WTC11 (cell line): Measurements from ENCODE around the gene CCNL1. TPM values are rescaled to one million over a fixed set of nuclear protein-coding genes. Genes with fewer than 3 reads are reported as not detected.

Experiments used
- ATAC-seq: fragments of 200-7000 bp; cut with Tn5 transposase; 2 replicates; pipeline ENCODE4 v1.10.0; 2021; ENCODE audit warnings: mild to moderate bottlenecking, moderate library complexity
- CTCF ChIA-PET: fragments of 300-600 bp; sonication (Branson Sonifier 250); formaldehyde crosslinking; loops from one replicate; lab custom pipeline; 2021; ENCODE audit warnings: antibody characterized with exemption; lab: Charles Lee
- POLR2A ChIA-PET: fragments of 350-600 bp; sonication (Branson Sonifier 250); formaldehyde crosslinking; loops from one replicate; lab custom pipeline; 2021; ENCODE audit warnings: antibody characterized with exemption; lab: Charles Lee
- DNase-seq: peaks from one replicate; pipeline ENCODE4 v3.0.0; 2021; ENCODE audit warnings: low spot score
- H3K27ac Mint-ChIP-seq: 2 replicates; pipeline ENCODE4 v1.8.0; 2021; ENCODE audit warnings: mixed read lengths
- H3K27me3 Mint-ChIP-seq: 2 replicates; pipeline ENCODE4 v1.8.0; 2021; ENCODE audit warnings: low read depth, mild to moderate bottlenecking, moderate library complexity, mixed read lengths
- H3K36me3 Mint-ChIP-seq: 2 replicates; pipeline ENCODE4 v1.8.0; 2021; ENCODE audit warnings: mixed read lengths
- H3K4me1 Mint-ChIP-seq: 2 replicates; pipeline ENCODE4 v1.8.0; 2022; ENCODE audit warnings: mixed read lengths
- H3K4me3 Mint-ChIP-seq: 2 replicates; pipeline ENCODE4 v1.8.0; 2021; ENCODE audit warnings: mild to moderate bottlenecking, moderate library complexity, mixed read lengths
- H3K9me3 Mint-ChIP-seq: 2 replicates; pipeline ENCODE4 v1.8.0; 2021; ENCODE audit warnings: mixed read lengths
- CREM ChIP-seq: sonication (generic); formaldehyde crosslinking; IDR thresholded peaks from 2 replicates; pipeline ENCODE4 v1.8.1; 2022; ENCODE audit warnings: mild to moderate bottlenecking, missing genetic modification reagents, moderate library complexity
- GABPB1 ChIP-seq: sonication (generic); formaldehyde crosslinking; IDR thresholded peaks from 2 replicates; pipeline ENCODE4 v1.8.1; 2023; ENCODE audit warnings: mild to moderate bottlenecking, missing genetic modification reagents
- HMGA2 ChIP-seq: fragments of 250-450 bp; sonication (Bioruptor Pico); IDR thresholded peaks from 2 replicates; pipeline ENCODE4 v1.4.0; 2021; ENCODE audit warnings: mild to moderate bottlenecking, moderate library complexity
- KAT7 ChIP-seq: sonication (generic); formaldehyde crosslinking; IDR thresholded peaks from 2 replicates; pipeline ENCODE4 v1.8.1; 2023; ENCODE audit warnings: missing genetic modification reagents, mild to moderate bottlenecking, borderline replicate concordance
- NR1H2 ChIP-seq: sonication (generic); formaldehyde crosslinking; IDR thresholded peaks from 2 replicates; pipeline ENCODE4 v1.9.0; 2021; ENCODE audit warnings: mild to moderate bottlenecking, moderate library complexity, missing genetic modification reagents
- NR3C1 ChIP-seq: sonication (generic); formaldehyde crosslinking; conservative IDR thresholded peaks from 2 replicates; pipeline ENCODE4 v1.8.1; 2023; ENCODE audit warnings: low read depth, mild to moderate bottlenecking, missing genetic modification reagents
- TEAD1 ChIP-seq: sonication (generic); formaldehyde crosslinking; IDR thresholded peaks from 2 replicates; pipeline ENCODE4 v1.8.0; 2022; ENCODE audit warnings: mild to moderate bottlenecking, missing genetic modification reagents
- ZNF317 ChIP-seq: sonication (generic); formaldehyde crosslinking; IDR thresholded peaks from 2 replicates; pipeline ENCODE4 v1.8.1; 2023; ENCODE audit warnings: low read depth, mild to moderate bottlenecking, moderate library complexity, missing genetic modification reagents, borderline replicate concordance
- total RNA-seq: library from RNA; stranded (reverse); gene quantifications from 3 replicates; pipeline ENCODE4 v1.2.3, GENCODE V29; 2021
- TF ChIP-seq, protein P1 (sequence below): fragments of 250-450 bp; sonication (Bioruptor Pico); IDR thresholded peaks from 2 replicates; pipeline ENCODE4 v1.9.0; 2021; ENCODE audit warnings: mild to moderate bottlenecking
- TF ChIP-seq, protein P2 (sequence below): sonication (generic); formaldehyde crosslinking; IDR thresholded peaks from 2 replicates; pipeline ENCODE4 v1.8.0; 2023; ENCODE audit warnings: missing genetic modification reagents, mild to moderate bottlenecking, borderline replicate concordance
- TF ChIP-seq, protein P3 (sequence below): fragments of 250-450 bp; sonication (Bioruptor Pico); IDR thresholded peaks from 2 replicates; pipeline ENCODE4 v1.9.0; 2021; ENCODE audit warnings: mild to moderate bottlenecking, borderline replicate concordance
- TF ChIP-seq, protein P4 (sequence below): sonication (generic); formaldehyde crosslinking; IDR thresholded peaks from 2 replicates; pipeline ENCODE4 v1.8.0; 2023; ENCODE audit warnings: missing genetic modification reagents
- TF ChIP-seq, protein P5 (sequence below): sonication (generic); formaldehyde crosslinking; IDR thresholded peaks from 2 replicates; pipeline ENCODE4 v1.8.1; 2022; ENCODE audit warnings: low read depth, mild to moderate bottlenecking, moderate library complexity, missing genetic modification reagents, borderline replicate concordance
- TF ChIP-seq, protein P6 (sequence below): sonication (generic); formaldehyde crosslinking; IDR thresholded peaks from 2 replicates; pipeline ENCODE4 v1.8.1; 2023; ENCODE audit warnings: mild to moderate bottlenecking, missing genetic modification reagents, moderate library complexity
- TF ChIP-seq, protein P7 (sequence below): sonication (generic); formaldehyde crosslinking; IDR thresholded peaks from 2 replicates; pipeline ENCODE4 v1.8.1; 2023; ENCODE audit warnings: mild to moderate bottlenecking, missing genetic modification reagents

The CCNL1 gene
- total RNA-seq, 1 experiment from 2014 or later = 79.6 TPM

DNA sequence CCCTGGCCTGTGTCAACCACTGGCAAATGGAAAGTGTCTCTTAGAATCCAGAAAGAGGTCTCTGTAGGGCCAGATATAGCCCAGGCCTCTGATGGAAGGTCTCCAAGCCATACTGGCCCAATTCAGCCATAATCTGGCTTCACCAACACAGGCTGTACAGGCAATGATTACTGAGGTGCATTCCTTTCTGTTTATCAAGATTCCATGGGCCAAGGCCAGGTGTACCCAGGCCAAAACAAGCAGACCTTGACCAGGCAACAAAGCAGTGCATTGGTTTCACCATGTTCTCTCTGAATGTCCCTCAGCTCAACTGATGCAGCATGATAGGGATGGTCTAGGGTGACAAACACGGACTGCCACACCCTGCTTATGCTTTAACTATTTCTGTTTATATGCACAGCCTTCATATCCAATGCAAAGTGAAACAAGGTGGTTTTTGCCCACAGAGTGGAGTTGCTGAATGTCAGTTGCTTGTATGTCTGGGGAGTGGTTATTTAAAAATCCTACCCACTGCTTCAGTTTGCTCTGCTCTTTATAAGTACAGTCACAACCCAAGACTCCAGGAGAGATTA lies 25.2 kb downstream of the CCNL1 start:
- CTCF ChIA-PET = no interaction called here

DNA sequence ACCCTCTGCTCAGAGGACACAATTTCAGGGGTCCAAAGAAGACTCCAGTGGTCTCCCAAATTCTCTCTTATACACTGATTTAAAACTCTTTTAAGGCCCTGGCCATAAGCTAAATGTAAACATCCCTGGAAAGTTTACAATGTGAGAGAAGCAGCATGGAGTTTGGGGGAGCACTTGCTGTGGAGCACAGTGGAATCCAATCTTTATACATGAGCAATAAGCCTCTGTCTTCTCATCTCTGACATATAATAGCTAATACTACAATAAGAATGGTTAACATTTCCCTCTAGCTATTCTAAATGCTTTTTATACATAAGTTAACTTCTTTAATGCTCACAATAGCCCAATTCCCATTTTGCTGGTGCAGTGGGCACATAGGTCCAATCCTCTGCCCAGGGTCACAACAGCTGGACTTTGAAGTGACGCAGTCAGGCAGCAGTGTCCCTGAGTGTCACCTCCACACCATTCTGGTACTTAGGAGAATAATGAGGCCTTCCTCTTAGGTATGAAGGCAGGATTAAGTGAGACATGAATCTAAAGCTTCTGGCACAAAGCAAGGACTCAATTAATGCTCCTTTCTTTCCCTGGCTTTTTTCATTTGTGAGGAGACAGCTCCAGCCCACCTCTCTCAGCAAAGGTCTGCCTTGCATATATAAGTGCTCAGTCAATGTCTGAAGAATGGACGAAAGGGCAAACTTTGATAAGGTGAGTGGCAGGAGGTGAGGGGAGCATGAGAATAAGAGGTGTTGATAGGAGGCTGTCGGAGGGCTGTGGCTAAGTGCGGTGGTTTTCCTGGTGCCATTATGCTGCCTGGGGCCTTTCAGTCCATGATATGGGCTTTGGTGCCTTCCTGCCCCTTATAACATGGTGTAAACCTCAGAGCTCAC lies 26.3 kb downstream of the CCNL1 start:
- no peak for DNase-seq
- H3K4me1 Mint-ChIP-seq = peaks cover 27% of the 10 kb centered on the region
- H3K27ac Mint-ChIP-seq = no peak overlapping the region
- H3K27me3 Mint-ChIP-seq = no peaks in the 10 kb centered on the region; the same call in 1 of the 2 replicates
- TF ChIP-seq KAT7 (CRISPR knock-in tag) = no peak
- TF ChIP-seq TEAD1 (CRISPR knock-in tag) = no peak
- TF ChIP-seq, protein P1, sequence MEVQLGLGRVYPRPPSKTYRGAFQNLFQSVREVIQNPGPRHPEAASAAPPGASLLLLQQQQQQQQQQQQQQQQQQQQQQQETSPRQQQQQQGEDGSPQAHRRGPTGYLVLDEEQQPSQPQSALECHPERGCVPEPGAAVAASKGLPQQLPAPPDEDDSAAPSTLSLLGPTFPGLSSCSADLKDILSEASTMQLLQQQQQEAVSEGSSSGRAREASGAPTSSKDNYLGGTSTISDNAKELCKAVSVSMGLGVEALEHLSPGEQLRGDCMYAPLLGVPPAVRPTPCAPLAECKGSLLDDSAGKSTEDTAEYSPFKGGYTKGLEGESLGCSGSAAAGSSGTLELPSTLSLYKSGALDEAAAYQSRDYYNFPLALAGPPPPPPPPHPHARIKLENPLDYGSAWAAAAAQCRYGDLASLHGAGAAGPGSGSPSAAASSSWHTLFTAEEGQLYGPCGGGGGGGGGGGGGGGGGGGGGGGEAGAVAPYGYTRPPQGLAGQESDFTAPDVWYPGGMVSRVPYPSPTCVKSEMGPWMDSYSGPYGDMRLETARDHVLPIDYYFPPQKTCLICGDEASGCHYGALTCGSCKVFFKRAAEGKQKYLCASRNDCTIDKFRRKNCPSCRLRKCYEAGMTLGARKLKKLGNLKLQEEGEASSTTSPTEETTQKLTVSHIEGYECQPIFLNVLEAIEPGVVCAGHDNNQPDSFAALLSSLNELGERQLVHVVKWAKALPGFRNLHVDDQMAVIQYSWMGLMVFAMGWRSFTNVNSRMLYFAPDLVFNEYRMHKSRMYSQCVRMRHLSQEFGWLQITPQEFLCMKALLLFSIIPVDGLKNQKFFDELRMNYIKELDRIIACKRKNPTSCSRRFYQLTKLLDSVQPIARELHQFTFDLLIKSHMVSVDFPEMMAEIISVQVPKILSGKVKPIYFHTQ (CRISPR knock-in tag) = no peak
- TF ChIP-seq, protein P2, sequence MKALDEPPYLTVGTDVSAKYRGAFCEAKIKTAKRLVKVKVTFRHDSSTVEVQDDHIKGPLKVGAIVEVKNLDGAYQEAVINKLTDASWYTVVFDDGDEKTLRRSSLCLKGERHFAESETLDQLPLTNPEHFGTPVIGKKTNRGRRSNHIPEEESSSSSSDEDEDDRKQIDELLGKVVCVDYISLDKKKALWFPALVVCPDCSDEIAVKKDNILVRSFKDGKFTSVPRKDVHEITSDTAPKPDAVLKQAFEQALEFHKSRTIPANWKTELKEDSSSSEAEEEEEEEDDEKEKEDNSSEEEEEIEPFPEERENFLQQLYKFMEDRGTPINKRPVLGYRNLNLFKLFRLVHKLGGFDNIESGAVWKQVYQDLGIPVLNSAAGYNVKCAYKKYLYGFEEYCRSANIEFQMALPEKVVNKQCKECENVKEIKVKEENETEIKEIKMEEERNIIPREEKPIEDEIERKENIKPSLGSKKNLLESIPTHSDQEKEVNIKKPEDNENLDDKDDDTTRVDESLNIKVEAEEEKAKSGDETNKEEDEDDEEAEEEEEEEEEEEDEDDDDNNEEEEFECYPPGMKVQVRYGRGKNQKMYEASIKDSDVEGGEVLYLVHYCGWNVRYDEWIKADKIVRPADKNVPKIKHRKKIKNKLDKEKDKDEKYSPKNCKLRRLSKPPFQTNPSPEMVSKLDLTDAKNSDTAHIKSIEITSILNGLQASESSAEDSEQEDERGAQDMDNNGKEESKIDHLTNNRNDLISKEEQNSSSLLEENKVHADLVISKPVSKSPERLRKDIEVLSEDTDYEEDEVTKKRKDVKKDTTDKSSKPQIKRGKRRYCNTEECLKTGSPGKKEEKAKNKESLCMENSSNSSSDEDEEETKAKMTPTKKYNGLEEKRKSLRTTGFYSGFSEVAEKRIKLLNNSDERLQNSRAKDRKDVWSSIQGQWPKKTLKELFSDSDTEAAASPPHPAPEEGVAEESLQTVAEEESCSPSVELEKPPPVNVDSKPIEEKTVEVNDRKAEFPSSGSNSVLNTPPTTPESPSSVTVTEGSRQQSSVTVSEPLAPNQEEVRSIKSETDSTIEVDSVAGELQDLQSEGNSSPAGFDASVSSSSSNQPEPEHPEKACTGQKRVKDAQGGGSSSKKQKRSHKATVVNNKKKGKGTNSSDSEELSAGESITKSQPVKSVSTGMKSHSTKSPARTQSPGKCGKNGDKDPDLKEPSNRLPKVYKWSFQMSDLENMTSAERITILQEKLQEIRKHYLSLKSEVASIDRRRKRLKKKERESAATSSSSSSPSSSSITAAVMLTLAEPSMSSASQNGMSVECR (CRISPR knock-in tag) = no peak
- TF ChIP-seq NR3C1 = no peak
- TF ChIP-seq, protein P3, sequence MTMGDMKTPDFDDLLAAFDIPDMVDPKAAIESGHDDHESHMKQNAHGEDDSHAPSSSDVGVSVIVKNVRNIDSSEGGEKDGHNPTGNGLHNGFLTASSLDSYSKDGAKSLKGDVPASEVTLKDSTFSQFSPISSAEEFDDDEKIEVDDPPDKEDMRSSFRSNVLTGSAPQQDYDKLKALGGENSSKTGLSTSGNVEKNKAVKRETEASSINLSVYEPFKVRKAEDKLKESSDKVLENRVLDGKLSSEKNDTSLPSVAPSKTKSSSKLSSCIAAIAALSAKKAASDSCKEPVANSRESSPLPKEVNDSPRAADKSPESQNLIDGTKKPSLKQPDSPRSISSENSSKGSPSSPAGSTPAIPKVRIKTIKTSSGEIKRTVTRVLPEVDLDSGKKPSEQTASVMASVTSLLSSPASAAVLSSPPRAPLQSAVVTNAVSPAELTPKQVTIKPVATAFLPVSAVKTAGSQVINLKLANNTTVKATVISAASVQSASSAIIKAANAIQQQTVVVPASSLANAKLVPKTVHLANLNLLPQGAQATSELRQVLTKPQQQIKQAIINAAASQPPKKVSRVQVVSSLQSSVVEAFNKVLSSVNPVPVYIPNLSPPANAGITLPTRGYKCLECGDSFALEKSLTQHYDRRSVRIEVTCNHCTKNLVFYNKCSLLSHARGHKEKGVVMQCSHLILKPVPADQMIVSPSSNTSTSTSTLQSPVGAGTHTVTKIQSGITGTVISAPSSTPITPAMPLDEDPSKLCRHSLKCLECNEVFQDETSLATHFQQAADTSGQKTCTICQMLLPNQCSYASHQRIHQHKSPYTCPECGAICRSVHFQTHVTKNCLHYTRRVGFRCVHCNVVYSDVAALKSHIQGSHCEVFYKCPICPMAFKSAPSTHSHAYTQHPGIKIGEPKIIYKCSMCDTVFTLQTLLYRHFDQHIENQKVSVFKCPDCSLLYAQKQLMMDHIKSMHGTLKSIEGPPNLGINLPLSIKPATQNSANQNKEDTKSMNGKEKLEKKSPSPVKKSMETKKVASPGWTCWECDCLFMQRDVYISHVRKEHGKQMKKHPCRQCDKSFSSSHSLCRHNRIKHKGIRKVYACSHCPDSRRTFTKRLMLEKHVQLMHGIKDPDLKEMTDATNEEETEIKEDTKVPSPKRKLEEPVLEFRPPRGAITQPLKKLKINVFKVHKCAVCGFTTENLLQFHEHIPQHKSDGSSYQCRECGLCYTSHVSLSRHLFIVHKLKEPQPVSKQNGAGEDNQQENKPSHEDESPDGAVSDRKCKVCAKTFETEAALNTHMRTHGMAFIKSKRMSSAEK (CRISPR knock-in tag) = no peak
- TF ChIP-seq NR1H2 (CRISPR knock-in tag) = no peak
- TF ChIP-seq, protein P4, sequence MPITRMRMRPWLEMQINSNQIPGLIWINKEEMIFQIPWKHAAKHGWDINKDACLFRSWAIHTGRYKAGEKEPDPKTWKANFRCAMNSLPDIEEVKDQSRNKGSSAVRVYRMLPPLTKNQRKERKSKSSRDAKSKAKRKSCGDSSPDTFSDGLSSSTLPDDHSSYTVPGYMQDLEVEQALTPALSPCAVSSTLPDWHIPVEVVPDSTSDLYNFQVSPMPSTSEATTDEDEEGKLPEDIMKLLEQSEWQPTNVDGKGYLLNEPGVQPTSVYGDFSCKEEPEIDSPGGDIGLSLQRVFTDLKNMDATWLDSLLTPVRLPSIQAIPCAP (CRISPR knock-in tag) = no peak
- no peak for TF ChIP-seq CREM (CRISPR knock-in tag)
- no peak for TF ChIP-seq HMGA2 (CRISPR knock-in tag)
- TF ChIP-seq, protein P5, sequence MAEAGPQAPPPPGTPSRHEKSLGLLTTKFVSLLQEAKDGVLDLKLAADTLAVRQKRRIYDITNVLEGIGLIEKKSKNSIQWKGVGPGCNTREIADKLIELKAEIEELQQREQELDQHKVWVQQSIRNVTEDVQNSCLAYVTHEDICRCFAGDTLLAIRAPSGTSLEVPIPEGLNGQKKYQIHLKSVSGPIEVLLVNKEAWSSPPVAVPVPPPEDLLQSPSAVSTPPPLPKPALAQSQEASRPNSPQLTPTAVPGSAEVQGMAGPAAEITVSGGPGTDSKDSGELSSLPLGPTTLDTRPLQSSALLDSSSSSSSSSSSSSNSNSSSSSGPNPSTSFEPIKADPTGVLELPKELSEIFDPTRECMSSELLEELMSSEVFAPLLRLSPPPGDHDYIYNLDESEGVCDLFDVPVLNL (CRISPR knock-in tag) = no peak
- TF ChIP-seq, protein P6, sequence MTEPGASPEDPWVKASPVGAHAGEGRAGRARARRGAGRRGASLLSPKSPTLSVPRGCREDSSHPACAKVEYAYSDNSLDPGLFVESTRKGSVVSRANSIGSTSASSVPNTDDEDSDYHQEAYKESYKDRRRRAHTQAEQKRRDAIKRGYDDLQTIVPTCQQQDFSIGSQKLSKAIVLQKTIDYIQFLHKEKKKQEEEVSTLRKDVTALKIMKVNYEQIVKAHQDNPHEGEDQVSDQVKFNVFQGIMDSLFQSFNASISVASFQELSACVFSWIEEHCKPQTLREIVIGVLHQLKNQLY = no peak
- H3K9me3 Mint-ChIP-seq = peaks cover 5% of the 10 kb centered on the region
- H3K4me3 Mint-ChIP-seq = no peak overlapping the region
- ATAC-seq = no peak
- peaks cover 4% of the 10 kb centered on the region; the same call in 1 of the 2 replicates for H3K36me3 Mint-ChIP-seq
- POLR2A ChIA-PET = no interaction called here
- CTCF ChIA-PET = interaction anchor here (0.6 kb wide), 1 partner anchor 45 kb away, joined by 3 read pairs; no protein-coding TSS in a partner anchor

More for the DNA sequence above, 25.2 kb downstream of the CCNL1 start:
- Mint-ChIP-seq H3K4me3 (no peak overlapping the region), H3K27me3 (no peaks in the 10 kb centered on the region; the same call in 1 of the 2 replicates), H3K4me1 (peaks cover 17% of the 10 kb centered on the region), H3K36me3 (peaks cover 4% of the 10 kb centered on the region; the same call in 1 of the 2 replicates), H3K27ac (no peak overlapping the region), H3K9me3 (peaks cover 5% of the 10 kb centered on the region)
- DNase-seq = no peak
- TF ChIP-seq GABPB1 (CRISPR knock-in tag) = peak; percentile 83
- no peak for TF ChIP-seq ZNF317
- TF ChIP-seq, protein P7, sequence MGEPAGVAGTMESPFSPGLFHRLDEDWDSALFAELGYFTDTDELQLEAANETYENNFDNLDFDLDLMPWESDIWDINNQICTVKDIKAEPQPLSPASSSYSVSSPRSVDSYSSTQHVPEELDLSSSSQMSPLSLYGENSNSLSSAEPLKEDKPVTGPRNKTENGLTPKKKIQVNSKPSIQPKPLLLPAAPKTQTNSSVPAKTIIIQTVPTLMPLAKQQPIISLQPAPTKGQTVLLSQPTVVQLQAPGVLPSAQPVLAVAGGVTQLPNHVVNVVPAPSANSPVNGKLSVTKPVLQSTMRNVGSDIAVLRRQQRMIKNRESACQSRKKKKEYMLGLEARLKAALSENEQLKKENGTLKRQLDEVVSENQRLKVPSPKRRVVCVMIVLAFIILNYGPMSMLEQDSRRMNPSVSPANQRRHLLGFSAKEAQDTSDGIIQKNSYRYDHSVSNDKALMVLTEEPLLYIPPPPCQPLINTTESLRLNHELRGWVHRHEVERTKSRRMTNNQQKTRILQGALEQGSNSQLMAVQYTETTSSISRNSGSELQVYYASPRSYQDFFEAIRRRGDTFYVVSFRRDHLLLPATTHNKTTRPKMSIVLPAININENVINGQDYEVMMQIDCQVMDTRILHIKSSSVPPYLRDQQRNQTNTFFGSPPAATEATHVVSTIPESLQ = no peak
- ATAC-seq = no peak
- POLR2A ChIA-PET = no interaction called here
